ENCODE measurements around the gene GLI3. TPM values are rescaled to one million over a fixed set of nuclear protein-coding genes. Genes with fewer than 3 reads are reported as not detected.

The GLI3 gene
- total and polyA plus RNA-seq, 2 of the 4 experiments (the other 2 are of a cell fraction) = 1.3 to 3.9 TPM

GRCh38 chr7:42039921-42040320 lies 197.1 kb downstream of the GLI3 start:
- H3K14ac ChIP-seq (replicated peaks; ENCODE audit: low read depth, low read length) = no peak overlapping the region
- in situ Hi-C loops (cut with MboI; ENCODE audit: low sequenced_read_pairs) (no loop called here), dilution Hi-C loops (cut with HindIII; ENCODE audit: low sequenced_read_pairs, unreplicated experiment) (no loop called here), intact Hi-C loops (cut with micrococcal nuclease) (no loop called here)
- no peak overlapping the region for H4K5ac ChIP-seq (ENCODE audit: low read depth, low read length)
- DNase-seq = no peak
- H3K27me3 ChIP-seq (ENCODE audit: control insufficient read depth, insufficient read depth, low read length) = no peaks in the 10 kb centered on the region
- no peak overlapping the region for H3K56ac ChIP-seq (ENCODE audit: extremely low read depth, insufficient read depth, low read length)
- H3K27ac ChIP-seq (ENCODE audit: insufficient read depth, low read length) = no peak overlapping the region
- H2AK5ac ChIP-seq (ENCODE audit: low read depth, low read length) = no peak overlapping the region
- H3K79me1 ChIP-seq (ENCODE audit: low read depth in 1 of 2, low read length in 2 of 2) = no peaks in the 10 kb centered on the region
- H3K4me2 ChIP-seq (ENCODE audit: low read depth, low read length) = no peak overlapping the region
- no peak for ATAC-seq (ENCODE audit: low read depth)
- H3K36me3 ChIP-seq (ENCODE audit: control insufficient read depth, insufficient read depth, low read length) = peaks cover 26% of the 10 kb centered on the region
- no peak overlapping the region for H3K9ac ChIP-seq (ENCODE audit: low read depth, low read length)
- no peak overlapping the region for H4K8ac ChIP-seq (ENCODE audit: low read depth in 2 of 2, low read length in 2 of 2)
- H2AK9ac ChIP-seq (replicated peaks; ENCODE audit: low read depth, low read length, poor library complexity) = no peak overlapping the region
- no peaks in the 10 kb centered on the region for H4K20me1 ChIP-seq (ENCODE audit: insufficient read depth, low read length)
- ChIA-PET POLR2A (ENCODE audit: unreplicated experiment) (no interaction called here), CTCF (no interaction called here)
- no TSS peak for BruUV-seq (replicated peaks)
- no peak overlapping the region for H2AFZ ChIP-seq (replicated peaks; ENCODE audit: low read length, poor library complexity)
- H3K4me3 ChIP-seq (ENCODE audit: insufficient read depth, low read depth, low read length) = no peak overlapping the region
- H3K4me1 ChIP-seq (ENCODE audit: control insufficient read depth, insufficient read depth, low read length) = no peaks in the 10 kb centered on the region
- H3K18ac ChIP-seq (ENCODE audit: low read depth, low read length) = no peak overlapping the region
- no CpG with 5 or more reads among the region's 8 CpGs for WGBS, 2 experiments (ENCODE audit: extremely low coverage in 2 of 2, insufficient read length in 1 of 2)
- H3K4ac ChIP-seq (ENCODE audit: low read depth, low read length) = no peak overlapping the region
- H3K9me3 ChIP-seq (ENCODE audit: control insufficient read depth, insufficient read depth, low read length) = no peaks in the 10 kb centered on the region
- H2BK20ac ChIP-seq (ENCODE audit: low read depth, low read length) = no peak overlapping the region
- TF ChIP-seq CHD1 (IDR thresholded peaks at IDR 0.05; ENCODE audit: low read depth, low read length) (no peak), CTCF (conservative IDR thresholded peaks at IDR 0.05; ENCODE audit: low read depth, low read length) (no peak), SMC3 (IDR thresholded peaks at IDR 0.05; ENCODE audit: low read depth, low read length) (no peak), RCOR1 (IDR thresholded peaks at IDR 0.05; ENCODE audit: insufficient replicate concordance, low read length) (no peak), MAZ (IDR thresholded peaks at IDR 0.05; ENCODE audit: borderline replicate concordance, low read depth, low read length) (no peak), MXI1 (IDR thresholded peaks at IDR 0.05; ENCODE audit: borderline replicate concordance, low read depth, low read length) (no peak), BHLHE40 (IDR thresholded peaks at IDR 0.05; ENCODE audit: low read depth, low read length) (no peak), RFX5 (IDR thresholded peaks at IDR 0.05; ENCODE audit: low read depth, low read length) (no peak), FOS (IDR thresholded peaks at IDR 0.05; ENCODE audit: low read depth, low read length) (no peak), CEBPB (IDR thresholded peaks at IDR 0.05; ENCODE audit: low read depth, low read length) (no peak), RAD21 (IDR thresholded peaks at IDR 0.05; ENCODE audit: low read length) (no peak), NFE2L2 (IDR thresholded peaks at IDR 0.05; ENCODE audit: low read depth, low read length) (no peak), USF2 (IDR thresholded peaks at IDR 0.05; ENCODE audit: low read depth, low read length) (no peak), ELK1 (IDR thresholded peaks at IDR 0.05; ENCODE audit: borderline replicate concordance, low read depth, low read length) (no peak), MAFK (IDR thresholded peaks at IDR 0.05; ENCODE audit: low read depth, low read length) (no peak), POLR2A (IDR thresholded peaks at IDR 0.05; ENCODE audit: low read depth, low read length) (no peak)
- H2BK5ac ChIP-seq (ENCODE audit: low read depth, low read length, poor library complexity, severe bottlenecking) = no peak overlapping the region
- peaks cover 6% of the 10 kb centered on the region; the same call in 1 of the 2 replicates for H3K9me1 ChIP-seq (ENCODE audit: insufficient read depth, low read length)
- no peak overlapping the region for H4K91ac ChIP-seq (ENCODE audit: insufficient read depth, low read depth, low read length)
- H3K23ac ChIP-seq (ENCODE audit: low read depth, low read length) = no peak overlapping the region
- H2BK120ac ChIP-seq (ENCODE audit: low read depth, low read length) = no peak overlapping the region
- no peak overlapping the region for H2BK15ac ChIP-seq (ENCODE audit: low read depth, low read length)

Data from IMR-90 (cell line).